Skin epidermis (tissue), 12 donors: ENCODE data around the gene RABGEF1.
"Not testable (repeated sequence)": the region's sequence is repeated elsewhere in the genome, so short reads cannot be mapped to it uniquely, and the experiment has no call there.

Source experiments
- H3K27ac ChIP-seq, 21 experiments: fragments of 200-600 bp; sonication (generic) in 11 of 21; one replicate each; pipeline ENCODE4 v1.5.0; 2020; ENCODE audit warnings: mild to moderate bottlenecking in 3 of 21, inconsistent platforms in 2 of 21, moderate library complexity in 2 of 21
- H3K4me3 ChIP-seq, 7 experiments: fragments of 200-600 bp; sonication (generic) in 2 of 7; one replicate each; pipeline ENCODE4 v1.5.0; 2020; ENCODE audit warnings: inconsistent platforms in 2 of 7, mild to moderate bottlenecking in 2 of 7, moderate library complexity in 1 of 7

Gene RABGEF1

GRCh38 chr7:66783887-66784595, 43.5 kb downstream of the RABGEF1 start:
- not testable (repeated sequence) for H3K27ac ChIP-seq, H3K4me3 ChIP-seq

GRCh38 chr7:66790196-66790595, 49.7 kb downstream of the RABGEF1 start:
- Histone ChIP-seq H3K27ac (no peak overlapping the region), H3K4me3 (no peak overlapping the region)

DNA sequence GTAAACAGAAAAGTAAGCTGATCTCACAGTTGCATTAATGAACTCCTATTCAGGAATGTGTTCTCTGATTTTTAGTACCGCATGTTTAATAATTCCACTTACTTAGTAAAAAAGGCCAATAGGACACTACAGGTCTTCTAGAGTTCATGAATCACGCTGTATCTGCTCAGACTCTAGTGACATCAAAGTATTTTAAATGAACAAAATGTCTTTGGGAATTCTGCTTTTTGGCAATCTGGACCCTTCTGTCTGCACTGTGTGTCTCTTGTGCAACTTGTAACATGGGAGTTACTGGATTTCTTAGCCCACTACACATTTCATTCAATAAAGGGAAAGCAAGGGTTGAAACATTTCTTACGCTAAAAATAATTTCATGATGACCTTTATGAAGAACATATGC, 50.2 kb downstream of the RABGEF1 start:
- H3K27ac ChIP-seq, result no peak overlapping the region
- no peak overlapping the region for H3K4me3 ChIP-seq

GRCh38 chr7:66800591-66800990, 60.1 kb downstream of the RABGEF1 start:
- no peak overlapping the region for H3K27ac ChIP-seq
- no peak overlapping the region for H3K4me3 ChIP-seq

GRCh38 chr7:66804001-66804400, 63.5 kb downstream of the RABGEF1 start:
- H3K4me3 ChIP-seq, result no peak overlapping the region
- no peak overlapping the region for H3K27ac ChIP-seq

DNA sequence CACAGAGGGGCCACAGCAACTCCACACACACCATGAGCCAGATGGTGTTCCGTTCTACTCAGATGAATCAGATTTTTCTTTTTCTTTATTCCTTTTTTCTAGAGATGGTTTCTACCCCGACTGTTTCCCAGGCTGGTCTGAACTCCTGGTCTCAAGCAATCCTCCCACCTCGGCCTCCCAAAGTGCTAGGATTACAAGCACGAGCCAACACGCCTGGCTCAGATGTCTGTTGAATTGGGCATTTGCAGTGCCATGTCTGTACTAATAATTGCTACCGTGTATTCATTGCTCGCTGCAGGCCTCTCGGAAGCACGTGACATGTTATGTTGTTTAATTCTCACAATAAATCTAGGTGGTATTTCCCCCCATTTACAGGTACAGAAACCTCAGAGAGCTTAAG, 67.2 kb downstream of the RABGEF1 start:
- Histone ChIP-seq H3K27ac (no peak overlapping the region), H3K4me3 (no peak overlapping the region)

- H3K4me3 ChIP-seq, result no peak overlapping the region
- no peak overlapping the region for H3K27ac ChIP-seq
These were observed 70.2 kb downstream of the RABGEF1 start for GRCh38 chr7:66810716-66811115.

GRCh38 chr7:66815186-66815875, 74.8 kb downstream of the RABGEF1 start:
- not testable (repeated sequence) for H3K4me3 ChIP-seq, H3K27ac ChIP-seq

GRCh38 chr7:66815951-66816350, 75.4 kb downstream of the RABGEF1 start:
- H3K27ac ChIP-seq, result peak overlapping the region in 1 of 21 experiments; percentile 31
- H3K4me3 ChIP-seq, result no peak overlapping the region

DNA sequence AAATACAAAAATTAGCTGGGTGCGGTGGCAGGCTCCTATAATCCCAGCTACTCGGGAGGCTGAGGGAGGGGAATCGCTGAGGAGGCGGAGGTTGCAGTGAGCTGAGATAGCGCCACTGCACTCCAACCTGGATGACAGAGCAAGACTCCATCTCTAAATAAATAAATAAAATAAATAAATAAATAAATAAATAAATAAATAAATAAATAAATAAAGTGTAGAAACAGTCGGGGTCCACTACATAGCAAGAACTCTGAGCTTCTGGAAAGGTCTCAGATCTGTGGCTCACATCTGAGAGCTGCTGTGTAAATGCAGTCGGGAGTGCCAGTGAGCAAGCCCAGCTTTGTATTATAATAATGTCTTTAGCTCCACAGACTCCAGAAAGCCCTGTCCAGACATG, 76.1 kb downstream of the RABGEF1 start:
- peak overlapping the region in 1 of 21 experiments; percentile 31 for H3K27ac ChIP-seq
- not testable (repeated sequence) for H3K4me3 ChIP-seq

GRCh38 chr7:66817208-66817795, 76.8 kb downstream of the RABGEF1 start:
- not testable (repeated sequence) for H3K4me3 ChIP-seq
- peak overlapping the region in 3 of 21 experiments; percentile 14 to 55 (median 35) for H3K27ac ChIP-seq

- peak overlapping the region in 2 of 21 experiments; percentile 3 to 35 for H3K27ac ChIP-seq
- H3K4me3 ChIP-seq, result not testable (repeated sequence)
These were observed 77.4 kb downstream of the RABGEF1 start for GRCh38 chr7:66817956-66818355.

- no peak overlapping the region for H3K4me3 ChIP-seq
- no peak overlapping the region for H3K27ac ChIP-seq
These were observed 83.5 kb downstream of the RABGEF1 start for GRCh38 chr7:66824041-66824440.

DNA sequence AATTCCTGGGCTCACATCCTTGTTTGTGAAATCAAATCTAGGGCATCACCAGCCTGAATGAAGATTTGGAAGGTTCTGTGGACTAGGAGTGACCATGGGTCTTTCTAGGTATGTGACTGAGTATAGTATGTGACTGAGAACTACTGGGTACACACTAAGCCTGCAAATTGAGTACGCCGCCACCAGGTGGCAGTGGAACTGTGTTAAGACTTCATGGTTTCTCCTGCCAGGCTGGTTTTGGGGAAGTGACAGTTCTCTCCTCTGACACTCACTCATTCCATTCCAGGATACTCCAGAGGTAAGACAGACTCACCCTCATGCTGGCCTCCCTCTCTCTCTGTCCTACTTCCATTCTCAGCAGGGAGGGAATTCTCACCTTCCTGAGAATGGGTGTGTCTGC, 85.0 kb downstream of the RABGEF1 start:
- H3K4me3 ChIP-seq, H3K27ac ChIP-seq: not testable (repeated sequence)

- Histone ChIP-seq H3K27ac (no peak overlapping the region), H3K4me3 (no peak overlapping the region)
These were observed 86.1 kb downstream of the RABGEF1 start for GRCh38 chr7:66826649-66827048.

GRCh38 chr7:66830976-66831375, 90.4 kb downstream of the RABGEF1 start:
- H3K27ac ChIP-seq, H3K4me3 ChIP-seq: not testable (repeated sequence)

- Histone ChIP-seq H3K4me3 (no peak overlapping the region), H3K27ac (no peak overlapping the region)
These were observed 92.2 kb downstream of the RABGEF1 start for GRCh38 chr7:66832531-66833351.

DNA sequence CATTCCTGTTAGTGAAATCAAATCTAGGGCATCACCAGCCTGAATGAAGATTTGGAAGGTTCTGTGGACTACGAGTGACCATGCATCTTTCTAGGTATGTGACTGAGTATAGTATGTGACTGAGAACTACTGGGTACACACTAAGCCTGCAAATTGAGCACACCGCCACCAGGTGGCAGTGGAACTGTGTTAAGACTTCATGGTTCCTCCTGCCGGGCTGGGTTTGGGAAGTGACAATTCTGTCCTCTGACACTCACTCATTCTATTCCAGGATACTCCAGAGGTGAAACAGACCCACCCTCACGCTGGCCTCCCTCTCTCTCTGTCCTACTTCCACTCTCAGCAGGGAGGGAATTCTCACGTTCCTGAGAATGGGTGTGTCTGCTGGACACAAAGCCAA, 96.5 kb downstream of the RABGEF1 start:
- Histone ChIP-seq H3K27ac (no peak overlapping the region), H3K4me3 (no peak overlapping the region)

- H3K4me3 ChIP-seq, result no peak overlapping the region
- no peak overlapping the region for H3K27ac ChIP-seq
These were observed 97.1 kb downstream of the RABGEF1 start for GRCh38 chr7:66837661-66838060.

DNA sequence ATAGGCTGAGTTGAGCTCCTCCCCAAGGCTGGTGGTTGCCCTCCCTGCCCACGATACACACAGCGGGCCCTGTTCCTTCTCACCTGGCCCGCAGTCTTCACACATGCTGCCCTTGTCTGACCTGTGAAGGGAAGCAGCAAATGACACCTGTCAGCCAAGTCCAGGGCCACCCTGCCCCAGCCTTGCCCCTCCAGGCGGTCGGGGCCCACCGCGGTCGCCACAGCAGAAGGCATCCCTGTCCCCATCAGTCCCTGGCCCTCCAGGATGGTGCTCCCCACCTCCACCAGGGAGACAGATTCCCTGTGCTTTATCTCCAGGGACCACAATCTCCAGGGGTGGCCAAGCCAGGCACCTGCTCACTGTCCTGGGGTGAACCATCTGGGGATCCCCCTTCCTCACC, 99.3 kb downstream of the RABGEF1 start:
- no peak overlapping the region for H3K4me3 ChIP-seq
- H3K27ac ChIP-seq, result no peak overlapping the region
